PC-9 (cell line): ENCODE results near the gene ARHGAP18. TPM values are rescaled to one million over a fixed set of nuclear protein-coding genes. Genes with fewer than 3 reads are reported as not detected.

ENCODE experiments used
- BruUV-seq: library from RNA; stranded (reverse); fragments of 400-500 nt; replicated peaks from 2 replicates; lab custom pipeline; 2021; lab: Mats Ljungman, UMichigan
- CTCF ChIA-PET: fragments of 300-600 bp; sonication (Branson Sonifier 250); formaldehyde crosslinking; loops from one replicate; lab custom pipeline; 2022; ENCODE audit warnings: antibody characterized with exemption; lab: Charles Lee
- POLR2A ChIA-PET: fragments of 300-600 bp; sonication (Branson Sonifier 250); formaldehyde crosslinking; loops from one replicate; lab custom pipeline; 2022; ENCODE audit warnings: antibody characterized with exemption; ENCODE audit not compliant: unreplicated experiment; lab: Charles Lee
- DNase-seq, 2 experiments: peaks; one replicate each; pipeline versions ENCODE4 v3.0.0 to v3.0.0-alpha.2; 2015 to 2022; ENCODE audit warnings: mixed read lengths in 1 of 2
- H2AFZ ChIP-seq: fragments of 200-600 bp; sonication (generic); 2 replicates; pipeline ENCODE4 v1.8.1; 2017; ENCODE audit warnings: antibody characterized with exemption
- H3F3A ChIP-seq: fragments of 200-600 bp; sonication (generic); 2 replicates; pipeline ENCODE4 v1.8.1; 2017; ENCODE audit warnings: antibody characterized with exemption, mild to moderate bottlenecking, low read depth; ENCODE audit not compliant: insufficient read depth
- H3K27ac ChIP-seq: fragments of 200-600 bp; sonication (generic); 2 replicates; pipeline ENCODE4 v1.6.1; 2016; ENCODE audit warnings: mixed run types
- H3K27me3 ChIP-seq: fragments of 200-600 bp; sonication (generic); 2 replicates; pipeline ENCODE4 v1.6.1; 2016; ENCODE audit warnings: low read depth, mixed run types; ENCODE audit not compliant: insufficient read depth
- H3K36me3 ChIP-seq: fragments of 200-600 bp; sonication (generic); 2 replicates; pipeline ENCODE4 v1.6.1; 2016; ENCODE audit warnings: low read depth, mixed run types
- H3K4me1 ChIP-seq: fragments of 200-600 bp; sonication (generic); replicated peaks from 2 replicates; pipeline ENCODE4 v1.6.1; 2016; ENCODE audit warnings: mixed run types; ENCODE audit not compliant: insufficient read depth
- H3K4me2 ChIP-seq: fragments of 200-600 bp; sonication (generic); 2 replicates; pipeline ENCODE4 v1.6.1; 2017; ENCODE audit warnings: mixed run types
- H3K4me3 ChIP-seq: fragments of 200-600 bp; sonication (generic); 2 replicates; pipeline ENCODE4 v1.6.1; 2016; ENCODE audit warnings: mixed run types
- H3K79me2 ChIP-seq: fragments of 200-600 bp; sonication (generic); 2 replicates; pipeline ENCODE4 v1.6.1; 2017; ENCODE audit warnings: low read depth, mixed run types
- H3K9me2 ChIP-seq: fragments of 200-600 bp; sonication (generic); 2 replicates; pipeline ENCODE4 v1.8.1; 2017; ENCODE audit warnings: mild to moderate bottlenecking; ENCODE audit not compliant: insufficient read depth
- H3K9me3 ChIP-seq: fragments of 200-600 bp; sonication (generic); 2 replicates; pipeline ENCODE4 v1.8.1; 2016; ENCODE audit warnings: low read depth; ENCODE audit not compliant: insufficient read depth
- H4K20me1 ChIP-seq: fragments of 200-600 bp; sonication (generic); 2 replicates; pipeline ENCODE4 v1.8.1; 2017; ENCODE audit not compliant: insufficient read depth
- CTCF ChIP-seq: fragments of 200-600 bp; sonication (generic); conservative IDR thresholded peaks from 2 replicates; pipeline ENCODE4 v1.6.1; 2017; ENCODE audit warnings: mixed run types, antibody characterized with exemption, mild to moderate bottlenecking, moderate library complexity
- EZH2 ChIP-seq: fragments of 200-600 bp; sonication (generic); IDR thresholded peaks from 2 replicates; pipeline ENCODE4 v1.8.0; 2017; ENCODE audit warnings: antibody characterized with exemption, low read depth
- intact Hi-C: fragments of 100-400 bp; cut with micrococcal nuclease; formaldehyde crosslinking; loops from one replicate; pipeline ENCODE4 v1.10.0; 2022; ENCODE audit not compliant: unreplicated experiment
- total RNA-seq: library from RNA; stranded (reverse); gene quantifications from 2 replicates; pipeline ENCODE4 v1.2.3, GENCODE V29; 2021

Gene ARHGAP18
- total RNA-seq, 1 experiment from 2014 or later, result 15.0 TPM

- DNase-seq, result no peak
- no peaks in the 10 kb centered on the region for H4K20me1 ChIP-seq
- H3K4me3 ChIP-seq, result no peak overlapping the region
- H3K9me2 ChIP-seq, result no peaks in the 10 kb centered on the region
- no peaks in the 10 kb centered on the region for H3K4me1 ChIP-seq
- no peak overlapping the region for H3K27ac ChIP-seq
- no TSS peak for BruUV-seq
- ChIA-PET CTCF (no interaction called here), POLR2A (interaction anchor here (0.6 kb wide), 1 partner anchor 12 kb away, joined by 3 read pairs; no protein-coding TSS in a partner anchor)
- H3K4me2 ChIP-seq, result no peak overlapping the region
- no peak overlapping the region for H2AFZ ChIP-seq
- no peaks in the 10 kb centered on the region for H3F3A ChIP-seq
- H3K9me3 ChIP-seq, result no peaks in the 10 kb centered on the region
- TF ChIP-seq EZH2 (no peak), CTCF (no peak)
- no peaks in the 10 kb centered on the region for H3K27me3 ChIP-seq
- no peaks in the 10 kb centered on the region for H3K36me3 ChIP-seq
- no peaks in the 10 kb centered on the region for H3K79me2 ChIP-seq
- intact Hi-C loops, result no loop called here
These were observed 14.5 kb downstream of the ARHGAP18 start for GRCh38 chr6:129695373-129696027.

- Histone ChIP-seq H3K36me3 (no peaks in the 10 kb centered on the region), H3K27me3 (no peaks in the 10 kb centered on the region), H3K4me1 (no peaks in the 10 kb centered on the region), H3K4me3 (no peak overlapping the region), H3K79me2 (no peaks in the 10 kb centered on the region), H3K27ac (no peak overlapping the region), H3K4me2 (no peak overlapping the region), H3F3A (no peaks in the 10 kb centered on the region), H4K20me1 (no peaks in the 10 kb centered on the region), H2AFZ (no peak overlapping the region), H3K9me2 (no peaks in the 10 kb centered on the region), H3K9me3 (no peaks in the 10 kb centered on the region)
- intact Hi-C loops, result no loop called here
- no TSS peak for BruUV-seq
- DNase-seq, result no peak
- POLR2A ChIA-PET, result no interaction called here
- CTCF ChIA-PET, result no interaction called here
- TF ChIP-seq EZH2 (no peak), CTCF (no peak)
These were observed 15.9 kb downstream of the ARHGAP18 start for GRCh38 chr6:129694036-129694435.

- H3K79me2 ChIP-seq, result no peaks in the 10 kb centered on the region
- H3K4me2 ChIP-seq, result no peak overlapping the region
- no peaks in the 10 kb centered on the region for H3F3A ChIP-seq
- H3K27ac ChIP-seq, result no peak overlapping the region
- no peak overlapping the region for H2AFZ ChIP-seq
- ChIA-PET CTCF (no interaction called here), POLR2A (interaction anchor here (0.6 kb wide), 1 partner anchor 17 kb away, joined by 4 read pairs; the partner anchor contains the start of gene ARHGAP18)
- no peaks in the 10 kb centered on the region for H3K36me3 ChIP-seq
- TF ChIP-seq CTCF, result no peak
- no peak for TF ChIP-seq EZH2
- no peak for DNase-seq
- no peaks in the 10 kb centered on the region for H4K20me1 ChIP-seq
- no peak overlapping the region for H3K4me3 ChIP-seq
- BruUV-seq, result no TSS peak
- H3K9me3 ChIP-seq, result no peaks in the 10 kb centered on the region
- no peaks in the 10 kb centered on the region for H3K27me3 ChIP-seq
- intact Hi-C loops, result no loop called here
- no peaks in the 10 kb centered on the region for H3K9me2 ChIP-seq
- H3K4me1 ChIP-seq, result no peaks in the 10 kb centered on the region
These were observed 17.5 kb downstream of the ARHGAP18 start for GRCh38 chr6:129692467-129692866.
